GM12891 (cell line): Measurements from ENCODE around the gene IFNL2.

ENCODE experiments used
- DNase-seq: peaks from one replicate; pipeline ENCODE4 v3.0.0; 2011; ENCODE audit warnings: low spot score; ENCODE audit not compliant: insufficient read length
- FAIRE-seq: peaks from 2 replicates; lab custom pipeline; 2011; peaks lifted over from hg19 to GRCh38; lab: Jason Lieb, UNC
- PAX5 ChIP-seq: IDR thresholded peaks from 2 replicates; pipeline ENCODE4 v1.6.1; 2011; ENCODE audit warnings: low read length, moderate library complexity, mild to moderate bottlenecking; ENCODE audit not compliant: insufficient read depth, severe bottlenecking
- POLR2A ChIP-seq: IDR thresholded peaks from 2 replicates; pipeline ENCODE4 v1.6.1; 2011; ENCODE audit warnings: low read depth, low read length, control low read depth
- POLR2AphosphoS5 ChIP-seq: IDR thresholded peaks from 2 replicates; pipeline ENCODE4 v1.6.1; 2011; ENCODE audit warnings: low read depth, low read length, control low read depth
- POU2F2 ChIP-seq: IDR thresholded peaks from 2 replicates; pipeline ENCODE4 v1.6.1; 2011; ENCODE audit warnings: low read depth, mild to moderate bottlenecking, control low read depth, low read length, moderate library complexity
- SPI1 ChIP-seq: IDR thresholded peaks from 2 replicates; pipeline ENCODE4 v1.6.1; 2011; ENCODE audit warnings: low read depth, low read length, control low read depth
- TAF1 ChIP-seq: IDR thresholded peaks from 2 replicates; pipeline ENCODE4 v1.6.1; 2011; ENCODE audit warnings: low read depth, low read length, control low read depth

IFNL2 gene

GRCh38 chr19:39297931-39298634 lies 29.9 kb downstream of the IFNL2 start:
- no peak for TF ChIP-seq TAF1
- FAIRE-seq (no peak), DNase-seq (no peak)

- DNase-seq (no peak), FAIRE-seq (no peak)
- TF ChIP-seq POLR2AphosphoS5 (no peak), TAF1 (no peak), SPI1 (no peak), PAX5 (no peak), POU2F2 (no peak), POLR2A (no peak)
Measured at GRCh38 chr19:39299404-39299803, 31.2 kb downstream of the IFNL2 start.

GRCh38 chr19:39299832-39300231 lies 31.6 kb downstream of the IFNL2 start:
- FAIRE-seq: no peak
- no peak for DNase-seq
- TF ChIP-seq TAF1 (no peak), PAX5 (no peak), POLR2A (no peak), POLR2AphosphoS5 (no peak), POU2F2 (no peak), SPI1 (no peak)

- no peak for DNase-seq
- TF ChIP-seq SPI1 (no peak), POLR2AphosphoS5 (no peak), TAF1 (no peak), POU2F2 (no peak), POLR2A (no peak)
- no peak for FAIRE-seq
Measured at GRCh38 chr19:39301021-39301420, 32.8 kb downstream of the IFNL2 start.

- no peak for FAIRE-seq
- TF ChIP-seq POLR2AphosphoS5 (no peak), POU2F2 (no peak), PAX5 (no peak), TAF1 (no peak), POLR2A (no peak), SPI1 (no peak)
- no peak for DNase-seq
Measured at GRCh38 chr19:39301562-39301961, 33.4 kb downstream of the IFNL2 start.

GRCh38 chr19:39303373-39304184 lies 35.4 kb downstream of the IFNL2 start:
- FAIRE-seq: no peak
- DNase-seq: no peak
- no peak for TF ChIP-seq POLR2A
- TF ChIP-seq POLR2AphosphoS5: no peak
- TF ChIP-seq TAF1: no peak
- no peak for TF ChIP-seq SPI1
- TF ChIP-seq POU2F2: no peak
- no peak for TF ChIP-seq PAX5

GRCh38 chr19:39304185-39304513 lies 36.0 kb downstream of the IFNL2 start:
- FAIRE-seq (no peak), DNase-seq (no peak)
- TF ChIP-seq TAF1: no peak
- no peak for TF ChIP-seq SPI1
- no peak for TF ChIP-seq PAX5
- no peak for TF ChIP-seq POLR2AphosphoS5
- no peak for TF ChIP-seq POLR2A
- TF ChIP-seq POU2F2: no peak

GRCh38 chr19:39304701-39305571 lies 36.7 kb downstream of the IFNL2 start:
- no peak for FAIRE-seq
- TF ChIP-seq TAF1: no peak
- DNase-seq: no peak

GRCh38 chr19:39306075-39306474 lies 37.9 kb downstream of the IFNL2 start:
- TF ChIP-seq PAX5 (no peak), SPI1 (no peak)
- no peak for FAIRE-seq
- no peak for DNase-seq
